HAP-1 (cell line): ENCODE measurements around the gene SPEF2.

Experiments
- DNase-seq, 2 experiments: peaks; one replicate each; pipeline ENCODE4 v3.0.0-alpha.2; 2016 to 2020; ENCODE audit warnings: low spot score in 2 of 2
- H3K27me3 ChIP-seq: fragments of 250-450 bp; sonication (Bioruptor Pico); 2 replicates; pipeline ENCODE4 v1.5.1; 2020; ENCODE audit warnings: low read depth, mild to moderate bottlenecking, moderate library complexity
- H3K36me3 ChIP-seq: fragments of 250-450 bp; sonication (Bioruptor Pico); replicated peaks from 2 replicates; pipeline ENCODE4 v1.5.1; 2020; ENCODE audit warnings: mild to moderate bottlenecking
- H3K4me1 ChIP-seq: fragments of 250-450 bp; sonication (Bioruptor Pico); 2 replicates; pipeline ENCODE4 v1.5.1; 2020; ENCODE audit warnings: mild to moderate bottlenecking
- H3K4me3 ChIP-seq: fragments of 250-450 bp; sonication (Bioruptor Pico); 2 replicates; pipeline ENCODE4 v1.5.1; 2020; ENCODE audit warnings: mild to moderate bottlenecking, moderate library complexity
- H3K9me3 ChIP-seq: fragments of 250-450 bp; sonication (Bioruptor Pico); 2 replicates; pipeline ENCODE4 v1.5.1; 2020; ENCODE audit warnings: mild to moderate bottlenecking, moderate library complexity
- in situ Hi-C: fragments of 300-500 bp; cut with MboI; formaldehyde crosslinking; loops from 3 replicates; pipeline ENCODE4 v1.14.3; 2020; ENCODE audit warnings: low sequenced_read_pairs, inconsistent platforms, mixed read lengths

The SPEF2 gene

GRCh38 chr5:35755966-35756365 is 138.3 kb downstream of the SPEF2 start:
- in situ Hi-C loops, result no loop called here

GRCh38 chr5:35758151-35758724 is 140.6 kb downstream of the SPEF2 start:
- Histone ChIP-seq H3K4me3 (no peak overlapping the region), H3K36me3 (no peaks in the 10 kb centered on the region), H3K4me1 (peaks cover 12% of the 10 kb centered on the region), H3K9me3 (no peaks in the 10 kb centered on the region), H3K27me3 (peaks cover 13% of the 10 kb centered on the region)
- no peak for DNase-seq
- in situ Hi-C loops, result no loop called here

More at GRCh38 chr5:35755966-35756365, 138.3 kb downstream of the SPEF2 start:
- H3K9me3 ChIP-seq, result no peaks in the 10 kb centered on the region
- H3K4me3 ChIP-seq, result no peak overlapping the region
- no peaks in the 10 kb centered on the region for H3K36me3 ChIP-seq
- peaks cover 13% of the 10 kb centered on the region for H3K27me3 ChIP-seq
- DNase-seq, result no peak
- peaks cover 12% of the 10 kb centered on the region for H3K4me1 ChIP-seq

- Histone ChIP-seq H3K4me3 (no peak overlapping the region), H3K27me3 (peaks cover 16% of the 10 kb centered on the region), H3K36me3 (no peaks in the 10 kb centered on the region), H3K9me3 (no peaks in the 10 kb centered on the region), H3K4me1 (peaks cover 2% of the 10 kb centered on the region; the same call in 1 of the 2 replicates)
- in situ Hi-C loops, result no loop called here
- no peak for DNase-seq
Observed at GRCh38 chr5:35761541-35761940, 143.9 kb downstream of the SPEF2 start.

GRCh38 chr5:35762368-35762767 is 144.7 kb downstream of the SPEF2 start:
- Histone ChIP-seq H3K9me3 (no peaks in the 10 kb centered on the region), H3K36me3 (no peaks in the 10 kb centered on the region), H3K4me1 (peaks cover 2% of the 10 kb centered on the region; the same call in 1 of the 2 replicates), H3K4me3 (no peak overlapping the region), H3K27me3 (peaks cover 13% of the 10 kb centered on the region)
- DNase-seq, result no peak
- in situ Hi-C loops, result no loop called here

- Histone ChIP-seq H3K9me3 (no peaks in the 10 kb centered on the region), H3K36me3 (no peaks in the 10 kb centered on the region), H3K4me3 (no peak overlapping the region), H3K27me3 (peaks cover 3% of the 10 kb centered on the region; the same call in 1 of the 2 replicates), H3K4me1 (peaks cover 2% of the 10 kb centered on the region)
- in situ Hi-C loops, result no loop called here
- DNase-seq, result no peak
Observed at GRCh38 chr5:35765921-35766320, 148.3 kb downstream of the SPEF2 start.

- H3K36me3 ChIP-seq, result no peaks in the 10 kb centered on the region
- peaks cover 13% of the 10 kb centered on the region for H3K4me1 ChIP-seq
- H3K9me3 ChIP-seq, result no peaks in the 10 kb centered on the region
- no peak for DNase-seq
- H3K4me3 ChIP-seq, result no peak overlapping the region
- H3K27me3 ChIP-seq, result no peaks in the 10 kb centered on the region
- in situ Hi-C loops, result loop anchor here (10.0 kb wide), 1 partner anchor 154 kb away; no protein-coding TSS in a partner anchor
Observed at GRCh38 chr5:35771300-35771699, 153.6 kb downstream of the SPEF2 start.

GRCh38 chr5:35771839-35772238 is 154.2 kb downstream of the SPEF2 start:
- H3K4me3 ChIP-seq, result no peak overlapping the region
- H3K9me3 ChIP-seq, result no peaks in the 10 kb centered on the region
- peak in 1 of 2 experiments; percentile 15 for DNase-seq
- H3K36me3 ChIP-seq, result no peaks in the 10 kb centered on the region
- peaks cover 13% of the 10 kb centered on the region for H3K4me1 ChIP-seq
- in situ Hi-C loops, result loop anchor here (10.0 kb wide), 1 partner anchor 153 kb away; no protein-coding TSS in a partner anchor
- no peaks in the 10 kb centered on the region for H3K27me3 ChIP-seq

- no peaks in the 10 kb centered on the region for H3K27me3 ChIP-seq
- no peak overlapping the region for H3K4me3 ChIP-seq
- no peak for DNase-seq
- in situ Hi-C loops, result loop anchor here (10.0 kb wide), 1 partner anchor 151 kb away; no protein-coding TSS in a partner anchor
- no peaks in the 10 kb centered on the region for H3K9me3 ChIP-seq
- H3K4me1 ChIP-seq, result peaks cover 13% of the 10 kb centered on the region
- no peaks in the 10 kb centered on the region for H3K36me3 ChIP-seq
Observed at GRCh38 chr5:35773967-35774366, 156.3 kb downstream of the SPEF2 start.

GRCh38 chr5:35776757-35777156 is 159.1 kb downstream of the SPEF2 start:
- no peaks in the 10 kb centered on the region for H3K36me3 ChIP-seq
- H3K4me1 ChIP-seq, result peaks cover 5% of the 10 kb centered on the region
- H3K27me3 ChIP-seq, result no peaks in the 10 kb centered on the region
- no peak overlapping the region for H3K4me3 ChIP-seq
- H3K9me3 ChIP-seq, result no peaks in the 10 kb centered on the region
- no peak for DNase-seq
- in situ Hi-C loops, result loop anchor here (10.0 kb wide), 1 partner anchor 148 kb away; no protein-coding TSS in a partner anchor

GRCh38 chr5:35777358-35778087 is 159.9 kb downstream of the SPEF2 start:
- in situ Hi-C loops, result loop anchor here (10.0 kb wide), 1 partner anchor 147 kb away; no protein-coding TSS in a partner anchor
- Histone ChIP-seq H3K27me3 (no peaks in the 10 kb centered on the region), H3K36me3 (no peaks in the 10 kb centered on the region), H3K4me3 (no peak overlapping the region), H3K9me3 (no peaks in the 10 kb centered on the region), H3K4me1 (no peaks in the 10 kb centered on the region)
- peak; percentile 57 to 85 for DNase-seq

- Histone ChIP-seq H3K9me3 (no peaks in the 10 kb centered on the region), H3K4me1 (no peaks in the 10 kb centered on the region), H3K36me3 (no peaks in the 10 kb centered on the region), H3K27me3 (no peaks in the 10 kb centered on the region), H3K4me3 (no peak overlapping the region)
- in situ Hi-C loops, result loop anchor here (10.0 kb wide), 1 partner anchor 146 kb away; no protein-coding TSS in a partner anchor
- no peak for DNase-seq
Observed at GRCh38 chr5:35778259-35778769, 160.7 kb downstream of the SPEF2 start.

GRCh38 chr5:35780236-35780635 is 162.6 kb downstream of the SPEF2 start:
- in situ Hi-C loops, result no loop called here
- DNase-seq, result no peak
- H3K4me1 ChIP-seq, result no peaks in the 10 kb centered on the region
- H3K36me3 ChIP-seq, result no peaks in the 10 kb centered on the region
- no peaks in the 10 kb centered on the region for H3K27me3 ChIP-seq
- H3K4me3 ChIP-seq, result no peak overlapping the region
- no peaks in the 10 kb centered on the region for H3K9me3 ChIP-seq

GRCh38 chr5:35781181-35781790 is 163.6 kb downstream of the SPEF2 start:
- in situ Hi-C loops, result no loop called here
- no peaks in the 10 kb centered on the region for H3K27me3 ChIP-seq
- H3K4me1 ChIP-seq, result no peaks in the 10 kb centered on the region
- no peak for DNase-seq
- no peaks in the 10 kb centered on the region for H3K9me3 ChIP-seq
- H3K36me3 ChIP-seq, result no peaks in the 10 kb centered on the region
- H3K4me3 ChIP-seq, result no peak overlapping the region

- in situ Hi-C loops, result no loop called here
- Histone ChIP-seq H3K4me3 (no peak overlapping the region), H3K36me3 (no peaks in the 10 kb centered on the region), H3K4me1 (no peaks in the 10 kb centered on the region), H3K9me3 (no peaks in the 10 kb centered on the region), H3K27me3 (no peaks in the 10 kb centered on the region)
- DNase-seq, result no peak
Observed at GRCh38 chr5:35783551-35783950, 165.9 kb downstream of the SPEF2 start.
